HepG2 (cell line): ENCODE measurements around the gene MRPL58. TPM values are rescaled to one million over a fixed set of nuclear protein-coding genes. Genes with fewer than 3 reads are reported as not detected.
A peak's percentile ranks its signal among the peaks of the same experiment; 100 is the strongest.

Experiments
- AGO2 ChIP-seq: fragments of 200-400 bp; formaldehyde crosslinking; optimal IDR thresholded peaks from 2 replicates; pipeline ENCODE3; 2017; ENCODE audit warnings: mild to moderate bottlenecking, low read depth, low read length, moderate library complexity
- BATF2 ChIP-seq: sonication (generic); formaldehyde crosslinking; IDR thresholded peaks from 2 replicates; pipeline ENCODE4 v1.8.0; 2022; ENCODE audit warnings: mild to moderate bottlenecking, missing genetic modification reagents, moderate library complexity
- BORCS8-MEF2B ChIP-seq: sonication (generic); formaldehyde crosslinking; IDR thresholded peaks from 2 replicates; pipeline ENCODE4 v1.8.0; 2022; ENCODE audit warnings: mild to moderate bottlenecking, missing genetic modification reagents
- ETV5 ChIP-seq: IDR thresholded peaks from 2 replicates; pipeline ENCODE4 v1.6.1; 2018; ENCODE audit warnings: missing biosample characterization, missing genetic modification reagents, inconsistent platforms, borderline replicate concordance
- PCBP1 ChIP-seq: fragments of 200-400 bp; formaldehyde crosslinking; IDR thresholded peaks from 2 replicates; pipeline ENCODE4 v1.6.1; 2017; ENCODE audit warnings: mild to moderate bottlenecking, low read depth, low read length, borderline replicate concordance
- POGZ ChIP-seq: sonication (generic); formaldehyde crosslinking; IDR thresholded peaks from 2 replicates; pipeline ENCODE4 v1.4.0; 2020; ENCODE audit warnings: mild to moderate bottlenecking, missing genetic modification reagents
- RBAK ChIP-seq: sonication (generic); formaldehyde crosslinking; IDR thresholded peaks from 2 replicates; pipeline ENCODE4 v1.5.1; 2020; ENCODE audit warnings: mild to moderate bottlenecking, missing genetic modification reagents
- SETDB1 ChIP-seq: sonication (generic); formaldehyde crosslinking; IDR thresholded peaks from 2 replicates; pipeline ENCODE4 v1.5.1; 2020; ENCODE audit warnings: missing genetic modification reagents, mild to moderate bottlenecking, borderline replicate concordance
- SNRNP70 ChIP-seq: fragments of 200-400 bp; formaldehyde crosslinking; IDR thresholded peaks from 2 replicates; pipeline ENCODE4 v1.6.1; 2017; ENCODE audit warnings: mild to moderate bottlenecking, low read depth, low read length, moderate library complexity
- ZBTB26 ChIP-seq: IDR thresholded peaks from 2 replicates; pipeline ENCODE4 v1.6.1; 2016; ENCODE audit warnings: missing compliant biosample characterization, missing genetic modification reagents, borderline replicate concordance
- ZBTB44 ChIP-seq: sonication (generic); formaldehyde crosslinking; IDR thresholded peaks from 2 replicates; pipeline ENCODE4 v1.4.0; 2020; ENCODE audit warnings: missing genetic modification reagents
- ZBTB7A ChIP-seq: sonication (generic); formaldehyde crosslinking; IDR thresholded peaks from 2 replicates; pipeline ENCODE4 v1.8.0; 2022; ENCODE audit warnings: mild to moderate bottlenecking, missing genetic modification reagents
- ZMAT3 ChIP-seq: sonication (generic); formaldehyde crosslinking; conservative IDR thresholded peaks from 2 replicates; pipeline ENCODE4 v1.7.0; 2021; ENCODE audit warnings: missing genetic modification reagents
- ZNF10 ChIP-seq: sonication (generic); formaldehyde crosslinking; IDR thresholded peaks from 2 replicates; pipeline ENCODE4 v1.4.0; 2020; ENCODE audit warnings: mild to moderate bottlenecking, low read depth, missing genetic modification reagents, borderline replicate concordance
- ZNF142 ChIP-seq: sonication (generic); formaldehyde crosslinking; IDR thresholded peaks from 2 replicates; pipeline ENCODE4 v1.4.0; 2020; ENCODE audit warnings: missing genetic modification reagents
- ZNF205 ChIP-seq: IDR thresholded peaks from 2 replicates; pipeline ENCODE4 v1.6.1; 2018; ENCODE audit warnings: missing biosample characterization, missing genetic modification reagents
- ZNF331 ChIP-seq: sonication (generic); formaldehyde crosslinking; IDR thresholded peaks from 2 replicates; pipeline ENCODE4 v1.4.0; 2020; ENCODE audit warnings: missing genetic modification reagents
- ZNF576 ChIP-seq: sonication (generic); formaldehyde crosslinking; IDR thresholded peaks from 2 replicates; pipeline ENCODE4 v1.4.0; 2020; ENCODE audit warnings: mild to moderate bottlenecking, missing genetic modification reagents
- ZNF724P ChIP-seq: sonication (generic); formaldehyde crosslinking; IDR thresholded peaks from 2 replicates; pipeline ENCODE4 v1.8.0; 2022; ENCODE audit warnings: missing genetic modification reagents, borderline replicate concordance
- ZNF737 ChIP-seq: sonication (generic); formaldehyde crosslinking; IDR thresholded peaks from 2 replicates; pipeline ENCODE4 v1.5.0; 2020; ENCODE audit warnings: missing genetic modification reagents, mild to moderate bottlenecking, borderline replicate concordance
- polyA plus RNA-seq, 8 experiments: library from polyadenylated mRNA; depleted of rRNA in 3 of 8; stranded (reverse) in 7 of 8; unstranded in 1 of 8; fragments of >200 nt; fragmentation: Illumina TruSeq in 4 of 8; extraction: Trizol in 4 of 8; gene quantifications; 2 replicates each; pipeline versions ENCODE4 v1.2.1 to v1.2.3, GENCODE V29; 2011 to 2016; ENCODE audit warnings: low read depth in 4 of 8, missing spikeins in 1 of 8, mixed read lengths in 1 of 8; ENCODE audit not compliant: insufficient read depth in 1 of 8
- total RNA-seq, 5 experiments: library from RNA; depleted of rRNA; stranded (reverse); fragments of >200 nt; fragmentation: Illumina TruSeq; extraction: Trizol; gene quantifications; 2 replicates each; pipeline ENCODE4 v1.2.3, GENCODE V29; 2016; ENCODE audit warnings: low read depth in 1 of 5

The MRPL58 gene
- total and polyA plus RNA-seq, 2 of the 13 experiments (the other 11 are each of a cell fraction or from before 2014, with no cell fraction given): 44.9 to 68.9 TPM

- TF ChIP-seq ZNF576 (CRISPR knock-in tag) (0 out of 2 replicates have a peak, but pooled peaks have one; percentile 82), ZNF142 (CRISPR knock-in tag) (peak; percentile 87), ZNF737 (CRISPR knock-in tag) (no peak), ZMAT3 (peak; percentile 98), ZNF724P (CRISPR knock-in tag) (peak; percentile 82), ZNF205 (peak; percentile 75), AGO2 (peak; percentile 55), SETDB1 (CRISPR knock-in tag) (no peak), ZBTB44 (CRISPR knock-in tag) (no peak; the same call in 1 of the 2 replicates), RBAK (no peak), BATF2 (CRISPR knock-in tag) (peak; percentile 73; the same call in 1 of the 2 replicates), ETV5 (CRISPR knock-in tag) (peak; percentile 92), POGZ (CRISPR knock-in tag) (peak; percentile 79; the same call in 1 of the 2 replicates), ZNF10 (CRISPR knock-in tag) (no peak), ZBTB7A (peak; percentile 21; the same call in 1 of the 2 replicates), BORCS8-MEF2B (CRISPR knock-in tag) (no peak; the same call in 1 of the 2 replicates), ZNF331 (CRISPR knock-in tag) (peak; percentile 55; the same call in 1 of the 2 replicates), ZBTB26 (no peak; the same call in 1 of the 2 replicates), SNRNP70 (no peak), PCBP1 (no peak)
Observed at GRCh38 chr17:74981979-74982662, 30.3 kb upstream of the MRPL58 start (continued).
